T-helper 2 cell treated with Interferon-gamma antibody and Interleukin-4, amounts not matched to agents 5 μg/mL and 100 μg/mL, for 36 hours (primary cell): Measurements from ENCODE around the gene RALGAPB.
"Not testable (repeated sequence)": the region's sequence is repeated elsewhere in the genome, so short reads cannot be mapped to it uniquely, and the experiment has no call there.

ENCODE experiments used
- DNase-seq: peaks from one replicate; pipeline ENCODE4 v3.0.0; 2021; ENCODE audit warnings: low spot score
- H3K27ac Mint-ChIP-seq: one replicate; pipeline ENCODE4 v1.8.0; 2021; ENCODE audit warnings: mild to moderate bottlenecking, mixed read lengths
- H3K27me3 Mint-ChIP-seq: one replicate; pipeline ENCODE4 v1.8.0; 2021; ENCODE audit warnings: low read depth, mixed read lengths
- H3K36me3 Mint-ChIP-seq: one replicate; pipeline ENCODE4 v1.8.0; 2021; ENCODE audit warnings: low read depth, mixed read lengths
- H3K4me1 Mint-ChIP-seq: one replicate; pipeline ENCODE4 v1.8.0; 2021; ENCODE audit warnings: low read depth, mixed read lengths
- H3K4me3 Mint-ChIP-seq: one replicate; pipeline ENCODE4 v1.8.0; 2022; ENCODE audit warnings: mild to moderate bottlenecking, moderate library complexity, mixed read lengths
- H3K9me3 Mint-ChIP-seq: one replicate; pipeline ENCODE4 v1.8.0; 2021; ENCODE audit warnings: mixed read lengths

The RALGAPB gene

GRCh38 chr20:38489181-38489580 lies 16.5 kb downstream of the RALGAPB start:
- H3K36me3 Mint-ChIP-seq, result peaks cover 25% of the 10 kb centered on the region
- H3K27ac Mint-ChIP-seq, result no peak overlapping the region

GRCh38 chr20:38497246-38497935 lies 24.7 kb downstream of the RALGAPB start:
- Mint-ChIP-seq H3K36me3 (peaks cover 44% of the 10 kb centered on the region), H3K4me1 (no peaks in the 10 kb centered on the region), H3K27me3 (no peaks in the 10 kb centered on the region), H3K27ac (no peak overlapping the region), H3K4me3 (no peak overlapping the region), H3K9me3 (no peaks in the 10 kb centered on the region)
- no peak for DNase-seq

More at GRCh38 chr20:38489181-38489580, 16.5 kb downstream of the RALGAPB start:
- Mint-ChIP-seq H3K4me1 (peaks cover 4% of the 10 kb centered on the region), H3K27me3 (no peaks in the 10 kb centered on the region), H3K4me3 (no peak overlapping the region), H3K9me3 (no peaks in the 10 kb centered on the region)
- DNase-seq, result no peak

- Mint-ChIP-seq H3K27me3 (no peaks in the 10 kb centered on the region), H3K9me3 (no peaks in the 10 kb centered on the region), H3K27ac (no peak overlapping the region), H3K36me3 (peaks cover 47% of the 10 kb centered on the region), H3K4me3 (no peak overlapping the region), H3K4me1 (no peaks in the 10 kb centered on the region)
- no peak for DNase-seq
Observed at GRCh38 chr20:38498909-38499308, 26.3 kb downstream of the RALGAPB start.

- Mint-ChIP-seq H3K9me3 (peaks cover 2% of the 10 kb centered on the region), H3K27ac (no peak overlapping the region), H3K36me3 (peaks cover 48% of the 10 kb centered on the region), H3K4me3 (no peak overlapping the region), H3K4me1 (no peaks in the 10 kb centered on the region), H3K27me3 (no peaks in the 10 kb centered on the region)
- DNase-seq, result no peak
Observed at GRCh38 chr20:38499366-38499765, 26.7 kb downstream of the RALGAPB start.

- peaks cover 6% of the 10 kb centered on the region for H3K9me3 Mint-ChIP-seq
- no peaks in the 10 kb centered on the region for H3K4me1 Mint-ChIP-seq
- H3K4me3 Mint-ChIP-seq, result no peak overlapping the region
- H3K27ac Mint-ChIP-seq, result no peak overlapping the region
- no peaks in the 10 kb centered on the region for H3K27me3 Mint-ChIP-seq
- no peak for DNase-seq
- peaks cover 45% of the 10 kb centered on the region for H3K36me3 Mint-ChIP-seq
Observed at GRCh38 chr20:38501858-38502436, 29.3 kb downstream of the RALGAPB start.

GRCh38 chr20:38504368-38505090 lies 31.9 kb downstream of the RALGAPB start:
- Mint-ChIP-seq H3K36me3 (peaks cover 37% of the 10 kb centered on the region), H3K9me3 (peaks cover 6% of the 10 kb centered on the region), H3K4me1 (no peaks in the 10 kb centered on the region), H3K4me3 (no peak overlapping the region), H3K27me3 (no peaks in the 10 kb centered on the region), H3K27ac (no peak overlapping the region)
- DNase-seq, result no peak

- H3K4me1 Mint-ChIP-seq, result no peaks in the 10 kb centered on the region
- H3K27ac Mint-ChIP-seq, result no peak overlapping the region
- H3K36me3 Mint-ChIP-seq, result peaks cover 38% of the 10 kb centered on the region
- no peaks in the 10 kb centered on the region for H3K27me3 Mint-ChIP-seq
- peaks cover 6% of the 10 kb centered on the region for H3K9me3 Mint-ChIP-seq
- H3K4me3 Mint-ChIP-seq, result no peak overlapping the region
- no peak for DNase-seq
Observed at GRCh38 chr20:38505091-38505455, 32.4 kb downstream of the RALGAPB start.

GRCh38 chr20:38511726-38512125 lies 39.1 kb downstream of the RALGAPB start:
- not testable (repeated sequence) for H3K4me3 Mint-ChIP-seq, H3K9me3 Mint-ChIP-seq, DNase-seq, H3K27ac Mint-ChIP-seq, H3K4me1 Mint-ChIP-seq, H3K27me3 Mint-ChIP-seq
- peaks cover 23% of the 10 kb centered on the region for H3K36me3 Mint-ChIP-seq

GRCh38 chr20:38514185-38514584 lies 41.5 kb downstream of the RALGAPB start:
- Mint-ChIP-seq H3K4me1 (peaks cover 2% of the 10 kb centered on the region), H3K4me3 (no peak overlapping the region), H3K9me3 (no peaks in the 10 kb centered on the region), H3K27me3 (no peaks in the 10 kb centered on the region), H3K36me3 (peaks cover 31% of the 10 kb centered on the region), H3K27ac (no peak overlapping the region)
- DNase-seq, result no peak

GRCh38 chr20:38514947-38515346 lies 42.3 kb downstream of the RALGAPB start:
- Mint-ChIP-seq H3K9me3 (no peaks in the 10 kb centered on the region), H3K36me3 (peaks cover 29% of the 10 kb centered on the region), H3K4me1 (peaks cover 2% of the 10 kb centered on the region), H3K4me3 (no peak overlapping the region), H3K27ac (no peak overlapping the region), H3K27me3 (no peaks in the 10 kb centered on the region)
- DNase-seq, result no peak

- Mint-ChIP-seq H3K9me3 (no peaks in the 10 kb centered on the region), H3K36me3 (peaks cover 29% of the 10 kb centered on the region), H3K27ac (no peak overlapping the region), H3K4me1 (peaks cover 2% of the 10 kb centered on the region), H3K27me3 (no peaks in the 10 kb centered on the region), H3K4me3 (no peak overlapping the region)
- DNase-seq, result no peak
Observed at GRCh38 chr20:38515631-38516030, 43.0 kb downstream of the RALGAPB start.

- H3K9me3 Mint-ChIP-seq, result no peaks in the 10 kb centered on the region
- no peak overlapping the region for H3K27ac Mint-ChIP-seq
- no peak for DNase-seq
- no peaks in the 10 kb centered on the region for H3K4me1 Mint-ChIP-seq
- H3K4me3 Mint-ChIP-seq, result no peak overlapping the region
- peaks cover 39% of the 10 kb centered on the region for H3K36me3 Mint-ChIP-seq
- H3K27me3 Mint-ChIP-seq, result no peaks in the 10 kb centered on the region
Observed at GRCh38 chr20:38519426-38519825, 46.8 kb downstream of the RALGAPB start.

- Mint-ChIP-seq H3K27ac (no peak overlapping the region), H3K4me1 (no peaks in the 10 kb centered on the region), H3K36me3 (peaks cover 39% of the 10 kb centered on the region), H3K9me3 (no peaks in the 10 kb centered on the region), H3K27me3 (no peaks in the 10 kb centered on the region), H3K4me3 (no peak overlapping the region)
- no peak for DNase-seq
Observed at GRCh38 chr20:38520261-38520660, 47.6 kb downstream of the RALGAPB start.

- H3K36me3 Mint-ChIP-seq, result peaks cover 33% of the 10 kb centered on the region
- H3K27ac Mint-ChIP-seq, result no peak overlapping the region
- H3K4me1 Mint-ChIP-seq, result peaks cover 2% of the 10 kb centered on the region
- no peak overlapping the region for H3K4me3 Mint-ChIP-seq
- H3K9me3 Mint-ChIP-seq, result no peaks in the 10 kb centered on the region
- H3K27me3 Mint-ChIP-seq, result no peaks in the 10 kb centered on the region
- DNase-seq, result no peak
Observed at GRCh38 chr20:38523697-38524096, 51.1 kb downstream of the RALGAPB start.
